Stimulated activated CD8-positive, alpha-beta memory T cell treated with anti-CD3 and anti-CD28 coated beads, Interleukin-4, amount 100 ng/mL, for 1 hour (primary cell): ENCODE data around the gene PSEN2.
A peak's percentile ranks its signal among the peaks of the same experiment; 100 is the strongest.
"Not testable (repeated sequence)": the region's sequence is repeated elsewhere in the genome, so short reads cannot be mapped to it uniquely, and the experiment has no call there.

Experiments used
- DNase-seq, 2 donors: peaks; one replicate each; pipeline ENCODE4 v3.0.0-alpha.2; 2020; ENCODE audit warnings: low read depth in 2 of 2, low spot score in 1 of 2

PSEN2 gene

DNA sequence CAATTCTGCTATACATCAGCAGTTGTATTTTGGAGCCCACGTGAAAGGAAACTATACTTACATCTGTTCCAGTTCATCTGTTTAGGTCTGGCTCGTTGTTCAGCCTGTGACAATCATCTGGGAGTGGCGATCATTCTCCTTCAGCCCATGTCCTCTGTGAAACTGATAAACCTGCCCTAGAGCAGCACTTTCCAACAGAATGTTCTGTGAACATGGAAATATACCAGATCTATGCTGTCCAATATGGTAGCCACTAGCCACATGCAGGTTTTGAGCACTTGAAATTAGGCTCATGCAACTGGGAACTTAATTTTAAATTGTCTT lies 45.2 kb downstream of the PSEN2 start:
- no peak for DNase-seq

DNA sequence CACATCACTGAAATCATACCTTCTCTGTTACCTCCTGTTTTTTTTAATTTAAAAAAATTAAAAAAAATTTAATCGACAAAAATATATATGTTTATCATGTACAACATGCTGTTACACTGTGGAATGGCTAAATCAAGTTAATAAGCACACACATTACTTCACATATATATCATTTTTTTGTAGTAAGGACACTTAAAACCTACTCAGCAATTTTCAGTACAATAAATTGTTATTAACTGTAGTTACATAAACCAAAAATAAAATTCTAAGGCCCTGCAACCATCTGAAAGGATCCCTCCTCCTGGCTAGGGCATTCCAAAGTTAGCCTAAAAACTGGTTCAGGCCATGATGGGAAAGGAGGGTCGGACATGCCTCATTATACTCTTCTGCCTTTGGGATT lies 46.1 kb downstream of the PSEN2 start:
- no peak for DNase-seq

DNA sequence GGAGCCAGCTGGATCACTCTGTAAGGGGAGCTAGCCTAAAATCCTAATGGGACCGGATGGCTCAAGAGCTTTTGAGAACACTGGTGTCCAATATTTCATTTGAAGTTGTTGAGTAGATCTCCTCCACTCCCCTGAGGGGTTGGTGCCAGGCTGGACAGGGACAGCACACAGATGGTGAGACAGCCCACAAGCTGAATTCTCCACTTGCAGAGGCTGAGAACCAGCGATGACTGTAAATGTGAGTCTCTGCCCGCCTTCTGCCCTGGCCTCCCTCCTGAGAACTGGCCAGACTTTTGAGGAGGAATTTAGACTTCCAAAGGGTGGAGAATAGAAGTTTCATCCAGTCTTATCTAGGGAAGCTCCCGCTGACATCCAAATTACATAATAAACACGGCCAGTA lies 49.2 kb downstream of the PSEN2 start:
- no peak for DNase-seq

GRCh38 chr1:226919995-226920394 lies 49.6 kb downstream of the PSEN2 start:
- DNase-seq: no peak

DNA sequence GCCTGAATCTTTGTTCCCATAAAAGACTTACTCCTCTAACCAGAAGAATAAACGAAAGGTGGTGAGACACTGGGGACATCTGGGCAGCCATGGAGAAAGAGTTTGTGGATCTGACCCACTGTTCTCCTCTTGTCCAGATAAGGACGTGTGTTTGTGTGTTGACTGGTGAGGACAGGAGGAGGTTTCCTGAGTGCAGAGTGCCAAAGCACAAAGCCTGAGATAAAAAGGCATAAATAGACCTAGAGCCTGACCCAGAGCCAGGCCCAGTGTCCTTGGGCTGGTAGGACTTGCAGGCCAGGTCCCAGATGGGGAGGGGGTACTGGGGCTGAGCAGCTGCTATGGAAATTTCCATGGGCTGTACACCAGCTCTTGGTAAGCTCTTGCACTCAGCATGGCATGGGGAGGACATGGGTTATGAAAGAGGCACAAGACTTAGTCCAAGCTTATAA lies 50.1 kb downstream of the PSEN2 start:
- DNase-seq: no peak

DNA sequence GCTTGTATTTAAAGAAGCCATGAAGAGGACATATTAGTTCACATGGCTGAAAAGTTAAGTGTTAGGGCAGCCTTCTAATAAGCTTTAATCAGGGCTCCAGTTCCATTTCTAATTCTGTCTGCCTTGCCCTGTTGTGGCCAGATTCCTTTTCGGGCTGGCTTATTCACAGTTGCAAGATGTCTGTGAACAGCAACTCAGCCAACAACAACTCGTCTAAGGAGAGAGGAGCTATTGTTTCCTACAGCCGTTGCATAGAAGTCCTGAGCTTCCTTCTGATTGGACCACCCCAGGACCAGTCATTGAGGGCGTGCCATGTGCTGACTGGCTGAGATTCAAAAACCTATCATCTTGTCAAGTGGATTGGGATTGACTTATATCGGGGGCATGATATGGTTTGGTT lies 51.1 kb downstream of the PSEN2 start:
- DNase-seq: no peak

DNA sequence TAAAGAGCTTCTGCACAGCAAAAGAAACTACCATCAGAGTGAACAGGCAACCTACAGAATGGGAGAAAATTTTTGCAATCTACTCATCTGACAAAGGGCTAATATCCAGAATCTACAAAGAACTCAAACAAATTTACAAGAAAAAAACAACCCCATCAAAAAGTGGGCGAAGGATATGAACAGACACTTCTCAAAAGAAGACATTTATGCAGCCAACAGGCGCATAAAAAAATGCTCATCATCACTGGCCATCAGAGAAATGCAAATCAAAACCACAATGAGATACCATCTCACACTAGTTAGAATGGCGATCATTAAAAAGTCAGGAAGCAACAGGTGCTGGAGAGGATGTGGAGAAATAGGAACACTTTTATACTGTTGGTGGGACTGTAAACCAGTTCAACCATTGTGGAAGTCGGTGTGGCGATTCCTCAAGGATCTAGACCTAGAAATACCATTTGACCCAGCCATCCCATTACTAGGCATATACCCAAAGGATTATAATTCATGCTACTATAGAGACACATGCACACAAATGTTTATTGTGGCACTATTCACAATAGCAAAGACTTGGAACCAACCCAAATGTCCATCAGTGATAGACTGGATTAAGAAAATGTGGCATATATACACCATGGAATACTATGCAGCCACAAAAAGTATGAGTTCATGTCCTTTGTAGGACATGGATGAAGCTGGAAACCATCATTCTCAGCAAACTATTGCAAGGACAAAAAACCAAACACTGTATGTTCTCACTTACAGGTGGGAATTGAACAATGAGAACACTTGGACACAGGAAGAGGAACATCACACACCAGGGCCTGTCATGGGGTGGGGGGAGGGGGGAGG lies 59.1 kb downstream of the PSEN2 start:
- DNase-seq: not testable (repeated sequence)

GRCh38 chr1:226934483-226935237 lies 64.2 kb downstream of the PSEN2 start:
- DNase-seq: no peak

- no peak for DNase-seq
These were observed 67.7 kb downstream of the PSEN2 start for GRCh38 chr1:226937940-226938725.

DNA sequence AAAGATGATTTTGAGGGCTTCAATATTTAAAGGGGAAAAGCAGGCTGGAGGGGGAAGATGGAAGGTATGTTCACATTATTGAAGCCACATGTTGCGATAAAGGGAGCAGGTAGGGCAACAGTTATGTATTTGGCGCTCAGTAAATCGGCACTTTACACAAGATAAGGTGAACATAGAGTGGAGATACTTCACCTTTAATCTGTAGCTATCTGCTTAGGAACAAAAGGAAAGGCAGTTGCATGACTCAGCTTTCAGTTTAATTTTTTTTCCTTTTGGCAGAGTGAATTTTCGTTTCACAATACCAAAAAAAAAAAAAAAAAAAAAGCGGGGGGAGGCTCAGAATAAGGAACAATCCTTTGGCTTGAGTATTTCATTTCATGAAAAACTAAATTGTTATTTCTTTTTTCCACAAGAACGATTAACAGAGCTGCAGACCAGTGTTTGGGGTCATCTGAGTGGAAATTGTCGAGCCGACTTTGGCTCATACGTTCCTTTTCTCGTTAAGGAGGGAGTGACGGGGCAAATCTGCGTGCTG lies 68.6 kb downstream of the PSEN2 start:
- no peak for DNase-seq

DNA sequence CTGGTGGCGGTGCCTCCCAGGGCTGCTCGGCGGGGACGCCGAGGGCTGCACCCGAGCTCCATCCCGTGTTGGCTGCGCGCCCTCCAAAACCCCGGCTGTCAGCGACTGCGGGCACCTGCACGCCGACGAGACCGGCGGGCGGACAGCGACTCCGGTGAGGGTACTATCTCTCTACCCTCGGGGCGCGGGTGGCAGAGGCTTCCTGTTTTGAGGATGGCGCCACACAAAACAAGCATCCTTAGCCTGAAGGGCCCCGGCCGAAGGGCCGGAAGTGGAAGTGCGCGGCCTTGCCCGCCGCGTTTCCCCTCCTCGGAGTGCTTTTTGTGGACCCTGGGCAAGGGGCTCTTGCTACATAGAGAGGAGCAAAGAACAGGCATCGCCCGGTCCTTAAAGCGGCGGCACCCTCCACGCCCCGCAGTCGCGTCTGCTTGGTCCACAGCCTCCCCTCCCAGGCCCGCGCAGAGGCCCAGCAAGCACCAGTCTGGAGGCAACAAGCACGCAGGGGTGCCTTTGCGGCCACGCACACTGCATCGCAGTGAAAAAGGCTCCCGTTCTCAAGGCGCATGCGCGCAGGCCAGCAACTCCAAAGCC lies 69.1 kb downstream of the PSEN2 start:
- DNase-seq: peak; percentile 27 to 46

GRCh38 chr1:226940029-226940805 lies 69.8 kb downstream of the PSEN2 start, which contains the start of gene COQ8A:
Gene COQ8A (plus strand): TSS chr1:226940294. CDS start chr1:226961386, 21,092 bp downstream.
- DNase-seq: peak; percentile 92 to 97

DNA sequence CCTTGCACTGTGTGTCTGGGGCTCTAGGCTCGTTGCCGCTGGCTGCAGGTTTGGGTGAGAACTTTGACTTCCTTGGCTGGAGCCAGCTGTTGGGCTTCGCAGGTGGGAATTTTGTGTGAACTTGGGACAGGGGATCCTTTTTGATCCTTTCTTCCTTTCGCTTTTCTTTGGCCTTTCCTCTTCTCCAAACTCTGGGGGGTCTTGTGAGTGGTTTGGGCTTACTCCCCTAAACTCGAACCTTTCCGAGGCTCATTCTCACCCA lies 70.3 kb downstream of the PSEN2 start:
- DNase-seq: no peak

DNA sequence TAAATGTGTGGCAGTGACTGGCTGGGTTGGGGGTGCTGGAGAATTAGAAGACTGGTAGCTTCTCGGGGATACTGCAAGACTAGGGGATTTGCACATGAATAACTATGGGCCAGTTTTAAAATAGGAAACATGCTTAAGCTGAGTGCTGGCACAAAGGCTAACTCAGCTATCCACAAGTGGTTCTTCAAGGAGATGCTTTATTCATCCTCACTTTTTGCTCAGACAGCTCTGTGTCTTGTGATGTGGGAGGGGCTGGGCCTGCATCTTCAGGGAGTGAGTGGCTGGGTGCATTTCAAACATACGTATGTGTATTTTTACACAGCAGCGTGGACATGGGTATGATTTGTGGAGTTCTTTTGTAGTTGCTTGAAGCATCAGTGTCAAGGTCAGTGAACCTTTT lies 72.0 kb downstream of the PSEN2 start:
- DNase-seq: no peak

GRCh38 chr1:226943156-226943555 lies 72.7 kb downstream of the PSEN2 start:
- DNase-seq: no peak

DNA sequence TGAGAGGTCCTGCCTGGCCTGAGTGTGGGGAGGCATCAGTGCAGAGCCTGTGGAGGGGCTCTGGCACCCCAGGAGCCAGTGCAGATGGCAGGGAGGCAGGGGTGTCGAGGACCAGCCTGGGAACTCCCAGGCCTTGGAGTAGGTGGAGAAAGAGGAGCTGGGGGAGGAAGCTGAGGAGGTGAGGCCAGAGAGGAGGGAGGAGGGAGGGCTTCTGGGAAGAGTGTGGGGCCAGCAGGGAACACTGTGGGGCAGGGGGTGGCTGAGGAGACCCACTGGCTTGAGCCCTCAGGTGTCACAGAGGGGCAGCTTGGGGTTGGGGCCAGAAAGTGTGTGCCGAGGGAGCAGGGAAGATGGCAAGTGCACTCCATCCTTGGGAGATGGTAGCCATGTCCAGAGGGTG lies 73.5 kb downstream of the PSEN2 start:
- no peak for DNase-seq

- no peak for DNase-seq
These were observed 74.9 kb downstream of the PSEN2 start for GRCh38 chr1:226945106-226945857.
